GM19463 (cell line): ENCODE results near the gene CNBP.
A peak's percentile ranks its signal among the peaks of the same experiment; 100 is the strongest.

Experiments used
- ATAC-seq: cut with Tn5 transposase; IDR thresholded peaks from one replicate; pipeline ENCODE4 v1.9.1; 2021; ENCODE audit warnings: mild to moderate bottlenecking, moderate library complexity; ENCODE audit not compliant: unreplicated experiment

The CNBP gene

DNA sequence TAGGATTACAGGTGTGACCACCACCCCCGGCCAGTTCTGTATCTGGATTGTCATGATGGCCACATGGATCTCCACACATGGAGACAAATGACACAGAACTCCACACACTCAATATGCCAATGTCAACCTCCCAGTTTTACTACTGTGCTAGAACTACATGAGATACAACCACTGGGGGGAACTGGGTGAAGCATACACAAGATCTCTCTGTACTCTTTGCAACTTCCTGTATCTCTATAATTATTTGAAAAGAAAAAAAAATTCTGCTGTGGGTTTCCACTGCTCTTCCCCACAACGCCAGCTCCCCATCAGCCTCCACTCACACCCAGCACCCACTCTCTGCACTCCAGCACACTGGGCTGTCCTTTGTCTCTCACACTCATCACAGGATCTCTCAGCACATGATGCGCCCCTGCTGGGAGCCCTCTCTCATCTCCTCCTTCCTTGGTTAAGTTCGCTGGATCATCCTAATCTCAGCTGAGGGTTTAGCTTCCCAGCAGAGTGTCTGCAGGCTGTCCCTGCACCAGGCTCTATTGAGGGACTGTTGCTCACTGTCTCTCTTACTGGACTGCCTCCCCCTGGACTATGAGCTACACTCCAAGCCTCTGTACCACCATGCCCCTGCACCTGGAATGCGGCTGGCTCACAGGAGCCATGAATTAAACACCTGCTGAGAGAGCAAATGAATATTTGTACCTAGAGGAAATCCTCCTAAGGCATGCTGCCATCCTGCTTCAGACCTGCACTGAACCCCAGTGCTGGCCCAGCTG is 51.4 kb downstream of the CNBP start:
- ATAC-seq: no peak

DNA sequence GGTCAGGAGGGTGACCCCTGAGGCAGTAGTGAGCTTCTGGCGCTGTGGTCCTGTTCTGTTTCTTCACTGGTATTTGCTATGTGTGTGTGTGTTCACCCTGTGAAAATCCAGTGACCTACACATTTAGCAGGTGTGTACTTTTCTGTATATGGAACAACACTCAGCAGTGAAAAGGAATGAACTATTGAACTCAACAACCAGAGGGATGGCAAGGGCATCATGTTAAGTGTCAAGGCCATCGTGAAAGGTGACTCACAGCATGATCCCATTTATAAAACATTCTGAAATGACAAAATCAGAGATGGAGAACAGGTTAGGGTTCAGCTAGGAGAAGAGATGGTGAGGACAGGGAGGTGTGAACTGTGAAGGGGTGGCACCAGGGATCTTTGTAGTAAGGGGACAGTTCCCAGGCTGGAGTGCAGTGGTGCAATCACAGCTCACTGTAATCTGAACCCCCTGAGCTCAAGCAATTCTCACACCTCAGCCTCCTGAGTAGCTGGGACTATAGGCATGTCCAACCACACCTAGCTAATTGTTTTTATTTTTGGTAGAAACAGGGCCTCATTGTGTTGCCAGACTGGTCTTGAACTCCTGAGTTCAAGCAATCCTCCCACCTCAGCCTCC is 52.1 kb downstream of the CNBP start:
- no peak for ATAC-seq

DNA sequence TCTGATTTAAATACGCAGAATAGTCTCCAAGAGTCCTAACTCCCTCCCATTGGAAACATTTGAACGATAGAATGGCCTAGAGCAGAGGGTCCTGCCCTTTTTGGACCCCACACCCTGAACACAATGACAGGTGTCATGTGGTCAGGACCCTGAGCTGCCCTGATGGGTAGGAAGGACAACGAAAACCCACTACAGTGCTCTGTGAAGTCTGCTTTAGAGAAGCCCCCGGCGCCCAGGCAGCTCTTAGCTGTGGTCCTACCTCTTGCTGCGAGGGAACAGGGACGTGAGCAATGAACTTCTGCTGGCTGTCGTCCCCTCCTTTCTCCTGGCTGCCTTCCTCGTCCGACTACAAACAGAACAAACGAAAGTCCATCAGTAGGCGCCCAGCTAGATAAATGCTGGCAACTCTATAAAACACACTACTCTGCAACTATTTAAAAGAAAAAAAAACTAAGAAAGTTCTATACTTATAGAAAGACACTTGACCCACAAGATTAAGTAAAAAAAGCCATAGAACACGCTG is 53.3 kb downstream of the CNBP start:
- ATAC-seq: no peak

DNA sequence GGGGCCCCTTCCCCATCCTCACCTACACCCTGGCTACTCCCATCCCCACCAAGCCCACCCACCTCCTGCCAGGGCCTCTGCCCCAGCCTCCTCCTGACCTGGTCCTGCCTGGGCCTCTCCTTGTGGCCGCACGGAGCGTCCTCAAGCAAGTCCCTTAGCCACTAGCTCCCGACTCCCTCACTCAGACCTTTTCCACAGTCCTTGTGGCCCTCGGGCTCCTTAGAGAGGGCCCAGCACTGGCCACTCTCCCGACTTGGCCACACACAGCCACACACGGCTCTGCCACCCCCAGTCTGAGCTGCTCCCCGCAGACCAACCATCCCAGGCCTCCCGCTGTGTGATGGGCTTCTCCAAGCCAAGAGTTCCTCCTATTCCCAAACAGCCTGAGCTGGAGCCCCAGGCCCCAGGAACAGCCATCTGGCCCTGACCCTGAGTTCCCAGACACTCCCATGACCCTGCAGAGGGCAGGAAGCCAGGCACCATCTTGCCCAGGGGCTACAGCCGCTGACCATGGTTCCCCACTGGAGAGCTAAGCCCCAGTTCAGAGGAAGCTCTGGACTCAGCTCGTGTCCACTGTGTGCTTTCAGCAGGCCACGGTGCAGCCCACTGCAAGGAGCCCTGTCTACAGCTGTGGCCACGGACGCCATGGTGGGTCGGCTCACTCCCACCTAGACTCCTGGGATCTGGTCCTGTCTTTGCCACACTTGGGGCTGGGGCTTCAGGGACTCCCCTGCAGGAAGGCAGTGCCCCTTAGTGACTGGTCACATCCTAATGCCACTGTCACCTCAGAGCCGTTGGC is 55.1 kb downstream of the CNBP start:
- no peak for ATAC-seq

DNA sequence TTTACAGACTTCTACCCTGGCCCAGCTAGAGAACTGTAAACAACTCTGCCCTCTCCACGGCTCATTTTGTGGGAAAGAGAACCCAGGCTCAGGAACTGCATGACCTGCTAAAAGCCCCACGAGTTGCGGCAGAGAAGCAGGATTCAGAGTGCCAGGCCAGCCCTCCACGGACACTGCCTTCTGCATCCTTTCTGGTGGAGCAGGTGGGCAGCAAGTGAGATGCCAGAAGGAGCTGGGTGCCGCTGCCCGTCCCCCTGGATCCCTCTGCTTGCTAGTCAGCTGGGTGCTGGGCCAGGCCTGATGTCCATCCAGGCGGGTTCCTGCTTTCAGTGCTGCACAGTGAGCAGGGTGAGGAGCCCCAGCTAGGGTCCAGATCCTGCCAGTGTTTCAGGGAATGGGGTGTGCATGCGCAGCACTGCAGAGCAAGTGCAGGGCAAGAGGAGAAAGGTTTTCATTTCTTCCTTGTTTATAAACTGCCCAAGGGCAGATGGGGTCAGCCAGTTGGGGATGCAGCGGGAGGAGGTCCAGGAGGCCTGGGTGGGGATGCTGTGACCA is 56.9 kb downstream of the CNBP start:
- no peak for ATAC-seq

DNA sequence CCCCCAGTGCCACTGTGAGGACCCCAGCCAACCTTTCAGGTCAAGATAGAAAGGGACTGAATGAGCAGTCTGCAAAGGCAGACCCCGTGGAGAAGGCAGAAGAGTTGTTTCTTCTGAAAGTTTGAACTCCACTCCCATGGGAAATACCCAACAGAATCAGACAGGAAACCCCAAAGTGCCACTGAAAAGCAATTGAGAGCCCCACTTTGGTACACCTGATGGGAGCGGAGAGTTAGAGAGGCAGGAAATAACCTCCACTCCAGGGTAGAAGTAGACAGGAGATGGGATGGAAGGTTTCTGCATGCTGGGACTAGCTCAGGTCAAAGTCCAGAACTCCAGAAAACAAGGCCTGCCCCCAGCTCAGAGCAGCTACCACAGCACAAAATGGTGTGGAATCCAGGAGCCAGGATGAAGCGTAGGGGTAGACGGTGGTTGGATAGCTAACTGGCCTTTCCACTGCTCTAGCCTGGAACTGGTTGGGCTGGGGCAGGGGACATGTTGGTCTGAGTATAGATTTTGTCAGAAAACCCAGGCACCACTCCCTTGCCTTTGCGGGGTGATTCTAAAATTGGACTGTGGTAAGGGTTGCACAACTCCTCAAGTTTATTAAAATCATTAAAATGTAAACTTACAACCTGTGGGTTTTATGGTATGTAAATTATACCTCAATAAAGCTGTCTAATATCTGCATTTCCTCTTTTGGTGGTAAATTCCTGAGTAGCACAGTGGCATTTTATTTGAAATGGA is 60.2 kb downstream of the CNBP start:
- ATAC-seq: no peak

DNA sequence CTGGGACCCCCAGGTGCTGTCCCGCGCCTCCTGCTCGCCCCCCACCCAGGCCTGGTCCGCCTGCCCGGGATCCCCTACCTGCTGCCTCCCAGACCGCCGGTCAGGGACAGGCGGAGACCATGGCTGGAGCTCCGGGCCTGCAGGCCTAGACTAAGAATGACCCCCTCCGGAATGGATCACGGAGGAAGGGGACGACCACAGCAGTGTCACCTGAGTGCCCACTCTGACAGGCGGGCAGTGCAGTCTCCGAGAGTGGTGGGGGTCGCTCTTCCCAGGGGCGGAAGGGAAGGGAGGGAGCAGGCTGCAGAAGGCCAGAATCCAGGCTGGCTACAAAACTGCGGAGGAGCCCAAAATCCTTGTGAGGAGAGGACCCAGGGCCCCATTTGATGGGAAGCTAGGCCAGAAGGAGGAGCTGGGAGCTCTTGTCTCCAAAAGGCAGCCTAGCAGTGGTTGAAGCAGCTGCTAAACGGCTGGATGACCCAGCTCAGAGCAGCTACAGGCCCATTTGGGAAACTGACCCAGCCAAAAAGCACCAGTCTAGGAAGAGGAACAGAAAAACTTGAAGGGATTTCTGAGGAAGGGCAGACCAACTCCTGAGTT is 61.2 kb downstream of the CNBP start:
- ATAC-seq: no peak

DNA sequence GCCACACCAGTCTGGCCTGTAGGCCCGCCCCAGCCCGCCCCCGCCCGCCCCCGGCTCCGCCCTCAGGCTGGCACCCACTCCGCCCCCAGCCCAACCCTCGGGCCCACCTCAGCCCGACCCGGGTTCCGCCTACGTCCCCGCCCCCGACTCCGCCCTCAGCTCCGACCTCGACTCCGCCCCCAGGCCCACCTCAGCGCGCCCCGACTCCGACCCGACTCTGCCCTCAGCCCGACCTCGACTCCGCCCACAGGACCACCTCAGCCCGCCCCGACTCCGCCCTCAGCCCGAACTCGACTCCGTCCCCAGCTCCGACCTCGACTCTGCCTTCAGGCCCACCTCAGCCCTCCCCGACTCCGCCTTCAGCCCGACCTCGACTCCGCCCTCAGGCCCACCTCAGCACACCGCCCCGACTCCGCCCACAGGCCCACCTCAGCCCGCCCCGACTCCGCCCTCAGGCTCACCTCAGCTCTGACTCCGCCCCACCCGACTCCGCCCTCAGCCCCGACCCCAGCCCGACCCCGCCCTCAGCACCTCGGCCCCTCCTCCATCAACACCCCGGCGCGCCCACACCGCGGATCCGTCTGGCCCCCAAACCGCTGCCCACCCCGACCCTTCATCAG is 61.8 kb downstream of the CNBP start, which contains the start of gene RAB43:
TSS of gene RAB43 (minus strand) at position 13 of the 620 bp plus-strand sequence. CDS start 315 bp downstream, outside the sequence.
- peak; percentile 43 for ATAC-seq

DNA sequence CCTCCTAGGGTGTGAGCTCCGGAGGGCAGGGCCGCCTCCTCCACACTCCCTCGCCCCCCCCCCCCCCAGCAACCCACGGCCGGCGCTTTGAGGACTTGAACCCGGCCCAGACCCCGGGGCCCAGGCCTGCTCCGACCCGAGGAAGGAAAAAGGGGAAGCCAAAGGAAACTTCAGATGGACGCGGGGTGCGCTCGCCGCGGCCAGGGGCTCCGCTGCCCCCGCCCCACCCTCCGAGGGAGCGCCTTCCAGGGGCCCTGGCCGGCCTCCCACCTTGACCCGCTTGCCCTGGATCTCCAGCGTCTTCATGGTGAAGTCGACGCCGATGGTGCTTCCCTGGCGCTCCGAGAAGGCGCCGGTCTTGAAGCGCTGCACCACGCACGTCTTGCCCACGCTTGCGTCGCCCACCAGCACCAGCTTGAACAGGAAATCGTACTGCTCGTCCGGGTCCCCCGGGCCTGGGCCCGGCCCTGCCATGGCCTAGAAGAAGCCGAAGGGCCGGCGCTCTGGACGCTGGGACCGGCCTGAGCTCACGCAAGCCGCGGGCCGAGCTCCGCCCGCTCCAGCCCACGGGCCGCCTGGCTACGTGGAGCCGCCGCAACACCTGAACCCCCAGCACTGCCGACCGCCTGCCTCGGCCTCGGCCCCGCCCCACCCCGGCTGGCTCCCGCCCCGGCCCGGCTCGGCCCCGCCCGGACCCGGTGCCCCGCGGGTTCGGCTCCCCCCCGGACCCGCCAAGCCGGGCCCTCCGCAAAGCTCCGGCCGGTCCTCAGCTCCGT is 62.5 kb downstream of the CNBP start:
- no peak for ATAC-seq

DNA sequence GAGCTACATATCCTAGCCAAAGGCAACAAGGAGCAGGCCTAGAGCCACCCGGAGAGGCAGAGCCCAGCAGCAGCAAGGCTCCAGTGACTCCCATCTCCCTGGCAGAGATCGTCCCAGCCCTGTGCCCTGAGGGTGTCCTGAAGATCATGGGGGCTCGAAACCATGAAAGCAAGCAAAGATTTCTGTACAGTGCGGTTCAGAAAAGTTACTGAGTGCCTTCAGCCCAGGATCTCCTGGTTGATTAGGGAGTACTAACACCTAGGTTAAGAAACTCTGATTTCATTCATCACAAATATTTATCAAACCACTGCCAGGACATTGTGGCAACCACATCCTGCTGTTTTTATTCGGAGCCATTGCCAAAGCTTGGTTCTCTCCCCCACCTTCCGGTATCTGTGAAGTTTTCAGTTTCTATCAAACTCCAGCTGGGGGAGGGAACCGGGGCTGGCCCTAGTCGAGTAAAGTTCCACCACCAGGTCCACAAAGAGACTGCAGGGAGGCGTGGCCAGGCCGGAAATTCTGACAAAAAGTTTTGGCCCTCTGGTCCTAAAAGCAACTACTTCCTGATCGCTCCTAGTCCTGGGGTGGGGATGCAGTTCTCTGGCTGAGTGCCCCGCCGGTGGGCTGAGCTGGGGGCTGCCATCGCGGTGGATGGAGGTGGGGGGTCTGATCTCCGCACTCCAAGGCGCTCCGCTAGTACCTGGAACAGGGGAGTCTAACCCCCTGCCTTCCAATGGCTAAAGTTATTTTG is 63.3 kb downstream of the CNBP start:
- ATAC-seq: peak; percentile 66

DNA sequence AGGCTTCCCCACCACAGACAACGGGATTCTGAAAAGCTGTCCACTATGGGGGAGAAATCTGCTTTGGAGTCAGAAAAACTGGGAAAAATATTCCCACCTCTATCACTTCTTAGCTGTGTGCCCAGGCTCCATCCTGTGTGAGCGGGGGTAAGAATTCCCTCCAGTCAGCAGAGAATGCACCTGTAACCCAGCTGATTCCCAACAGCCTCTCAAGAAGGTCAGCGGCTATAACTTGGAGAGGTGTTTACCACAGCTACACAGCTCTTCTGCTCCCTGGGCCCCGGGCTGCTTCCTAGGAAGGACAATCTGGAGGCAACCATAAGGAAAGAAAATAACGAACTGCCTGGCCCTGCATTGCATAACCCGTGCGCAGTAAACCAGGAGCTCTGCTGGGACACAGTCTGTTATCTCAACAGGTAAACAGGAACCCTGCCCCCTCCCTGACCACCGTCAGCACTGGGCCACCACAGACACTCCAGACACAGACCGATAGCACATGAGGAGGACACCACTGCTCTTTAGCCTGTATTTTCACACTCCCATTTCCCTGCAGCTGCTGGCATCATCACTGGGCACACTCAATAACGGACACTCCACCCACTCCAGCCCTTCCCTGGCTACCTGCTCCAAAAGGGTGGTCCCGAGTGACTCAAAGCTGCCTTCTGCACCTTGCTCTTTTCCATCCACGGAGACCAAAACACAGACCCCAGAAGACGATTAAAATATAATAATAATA is 64.2 kb downstream of the CNBP start:
- no peak for ATAC-seq

DNA sequence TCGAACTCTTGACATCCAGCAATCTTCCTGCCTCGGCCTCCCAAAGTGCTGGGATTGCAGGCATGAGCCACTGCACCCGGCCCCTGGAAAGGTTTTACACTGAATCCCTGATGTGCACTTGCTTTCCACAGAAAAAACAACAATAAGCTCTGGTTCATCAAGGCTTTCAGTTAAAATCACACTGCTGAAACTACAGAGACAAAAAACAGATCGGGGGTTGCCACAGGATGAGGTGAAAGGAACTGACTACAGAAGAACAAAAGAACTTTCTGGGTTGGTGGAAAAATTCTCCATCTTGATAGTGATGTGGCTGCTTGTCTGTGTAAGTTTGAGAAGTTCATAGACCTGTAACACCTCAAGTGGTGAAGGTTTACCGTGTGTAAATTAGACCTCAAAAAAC is 65.0 kb downstream of the CNBP start:
- ATAC-seq: no peak
